D341Med (cell line): ENCODE measurements around the gene CTAGE15.
"Not testable (repeated sequence)": the region's sequence is repeated elsewhere in the genome, so short reads cannot be mapped to it uniquely, and the experiment has no call there.

Experiments used
- DNase-seq: peaks from one replicate; pipeline ENCODE4 v3.0.0; 2012; ENCODE audit warnings: low spot score

CTAGE15 gene

GRCh38 chr7:143571501-143571900 lies at the start of gene CTAGE15:
Gene CTAGE15 (plus strand): TSS chr7:143571801. CDS start chr7:143571818, 17 bp downstream.
- DNase-seq = not testable (repeated sequence)

GRCh38 chr7:143522309-143522916 lies 49.2 kb upstream of the CTAGE15 start:
- DNase-seq = not testable (repeated sequence)

- DNase-seq = not testable (repeated sequence)
These were observed 40.3 kb upstream of the CTAGE15 start for GRCh38 chr7:143531169-143531926.

GRCh38 chr7:143531932-143532331 lies 39.7 kb upstream of the CTAGE15 start:
- DNase-seq = not testable (repeated sequence)

- DNase-seq = not testable (repeated sequence)
These were observed 38.3 kb upstream of the CTAGE15 start for GRCh38 chr7:143533213-143533839.

- not testable (repeated sequence) for DNase-seq
These were observed 35.2 kb upstream of the CTAGE15 start for GRCh38 chr7:143536443-143536842.

- not testable (repeated sequence) for DNase-seq
These were observed 28.1 kb upstream of the CTAGE15 start for GRCh38 chr7:143543288-143544038.

- DNase-seq = not testable (repeated sequence)
These were observed 15.6 kb upstream of the CTAGE15 start for GRCh38 chr7:143555968-143556367.

GRCh38 chr7:143563306-143563705 lies 8.3 kb upstream of the CTAGE15 start:
- DNase-seq = not testable (repeated sequence)

GRCh38 chr7:143566001-143566400 lies 5.6 kb upstream of the CTAGE15 start:
- not testable (repeated sequence) for DNase-seq

GRCh38 chr7:143588183-143588582 lies 16.6 kb downstream of the CTAGE15 start:
- DNase-seq = not testable (repeated sequence)

- not testable (repeated sequence) for DNase-seq
These were observed 18.3 kb downstream of the CTAGE15 start for GRCh38 chr7:143589897-143590296.

- not testable (repeated sequence) for DNase-seq
These were observed 26.5 kb downstream of the CTAGE15 start for GRCh38 chr7:143598086-143598485.

- not testable (repeated sequence) for DNase-seq
These were observed 31.9 kb downstream of the CTAGE15 start for GRCh38 chr7:143603549-143603948.

GRCh38 chr7:143606088-143606487 lies 34.5 kb downstream of the CTAGE15 start:
- not testable (repeated sequence) for DNase-seq

- DNase-seq = not testable (repeated sequence)
These were observed 43.9 kb downstream of the CTAGE15 start for GRCh38 chr7:143615545-143615944.

- not testable (repeated sequence) for DNase-seq
These were observed 45.6 kb downstream of the CTAGE15 start for GRCh38 chr7:143617204-143617603.

GRCh38 chr7:143620058-143620457 lies 48.5 kb downstream of the CTAGE15 start:
- not testable (repeated sequence) for DNase-seq

GRCh38 chr7:143620646-143621045 lies 49.0 kb downstream of the CTAGE15 start, which contains the start of gene TCAF2:
Gene TCAF2 (plus strand): TSS chr7:143620974.
- not testable (repeated sequence) for DNase-seq

- DNase-seq = not testable (repeated sequence)
These were observed 49.6 kb downstream of the CTAGE15 start for GRCh38 chr7:143621175-143621574.

- not testable (repeated sequence) for DNase-seq
These were observed 50.5 kb downstream of the CTAGE15 start for GRCh38 chr7:143622130-143622529.
